Lower leg skin (tissue), 3 donors: Measurements from ENCODE around the gene SPEM3.

Experiments
- POLR2A ChIP-seq, 2 donors: fragments of 450-650 bp; IDR thresholded peaks; one replicate each; pipeline ENCODE4 v1.6.1; 2016 to 2017; ENCODE audit warnings: antibody characterized with exemption in 2 of 2, mild to moderate bottlenecking in 1 of 2, moderate library complexity in 1 of 2
- TF ChIP-seq, protein P1 (sequence below), 3 donors: fragments of 450-650 bp; IDR thresholded peaks; one replicate each; pipeline ENCODE4 v1.5.1; 2016; ENCODE audit warnings: antibody characterized with exemption in 3 of 3, mild to moderate bottlenecking in 3 of 3, moderate library complexity in 2 of 3

DNA sequence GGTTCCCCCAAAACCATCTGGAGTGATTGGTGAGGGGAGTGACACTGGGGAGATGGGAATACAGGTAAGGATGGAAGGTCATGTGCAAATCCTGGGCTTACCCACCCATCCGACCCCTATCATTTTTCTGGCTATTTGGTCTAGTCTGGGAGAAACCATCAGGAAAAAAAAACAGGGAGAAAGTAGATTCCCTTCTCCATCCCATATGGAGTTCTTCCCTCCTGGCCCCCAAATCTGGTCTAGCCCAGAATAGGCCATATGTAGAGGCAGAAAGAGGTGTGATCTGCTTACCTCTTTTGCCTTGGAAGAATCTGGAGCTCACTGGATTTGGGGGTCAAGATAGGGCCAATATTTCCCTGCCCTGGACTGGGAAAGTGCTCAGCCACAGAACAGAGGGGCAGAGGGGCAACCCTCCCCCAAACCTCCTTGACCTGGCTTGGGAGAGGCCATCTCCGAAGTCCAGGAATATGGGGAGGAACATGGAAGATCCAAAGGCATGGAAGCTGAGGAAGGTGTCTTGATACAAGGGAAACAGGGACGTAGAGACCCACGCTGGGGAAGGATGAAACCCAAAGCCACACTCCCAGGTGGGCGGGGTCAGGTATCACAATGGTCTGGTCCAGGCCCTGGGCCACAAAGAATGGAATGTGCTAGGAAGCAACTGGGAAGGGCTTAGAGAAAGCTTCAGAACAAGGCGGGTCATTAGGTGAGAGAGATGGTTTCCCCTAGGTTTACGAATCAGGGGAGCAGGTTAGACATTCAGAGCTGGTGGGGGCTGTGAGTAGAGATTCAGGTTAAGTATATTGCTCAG lies 32.4 kb downstream of the SPEM3 start:
- TF ChIP-seq, protein P1, sequence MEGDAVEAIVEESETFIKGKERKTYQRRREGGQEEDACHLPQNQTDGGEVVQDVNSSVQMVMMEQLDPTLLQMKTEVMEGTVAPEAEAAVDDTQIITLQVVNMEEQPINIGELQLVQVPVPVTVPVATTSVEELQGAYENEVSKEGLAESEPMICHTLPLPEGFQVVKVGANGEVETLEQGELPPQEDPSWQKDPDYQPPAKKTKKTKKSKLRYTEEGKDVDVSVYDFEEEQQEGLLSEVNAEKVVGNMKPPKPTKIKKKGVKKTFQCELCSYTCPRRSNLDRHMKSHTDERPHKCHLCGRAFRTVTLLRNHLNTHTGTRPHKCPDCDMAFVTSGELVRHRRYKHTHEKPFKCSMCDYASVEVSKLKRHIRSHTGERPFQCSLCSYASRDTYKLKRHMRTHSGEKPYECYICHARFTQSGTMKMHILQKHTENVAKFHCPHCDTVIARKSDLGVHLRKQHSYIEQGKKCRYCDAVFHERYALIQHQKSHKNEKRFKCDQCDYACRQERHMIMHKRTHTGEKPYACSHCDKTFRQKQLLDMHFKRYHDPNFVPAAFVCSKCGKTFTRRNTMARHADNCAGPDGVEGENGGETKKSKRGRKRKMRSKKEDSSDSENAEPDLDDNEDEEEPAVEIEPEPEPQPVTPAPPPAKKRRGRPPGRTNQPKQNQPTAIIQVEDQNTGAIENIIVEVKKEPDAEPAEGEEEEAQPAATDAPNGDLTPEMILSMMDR (IDR thresholded peaks at IDR 0.05), result no peak
- no peak for TF ChIP-seq POLR2A (IDR thresholded peaks at IDR 0.05)
